WTC11 (cell line): ENCODE results near the gene PPP1R16B. TPM values are rescaled to one million over a fixed set of nuclear protein-coding genes. Genes with fewer than 3 reads are reported as not detected.

ENCODE experiments used
- ATAC-seq: fragments of 200-7000 bp; cut with Tn5 transposase; 2 replicates; pipeline ENCODE4 v1.10.0; 2021; ENCODE audit warnings: mild to moderate bottlenecking, moderate library complexity
- CTCF ChIA-PET: fragments of 300-600 bp; sonication (Branson Sonifier 250); formaldehyde crosslinking; loops from one replicate; lab custom pipeline; 2021; ENCODE audit warnings: antibody characterized with exemption; lab: Charles Lee
- POLR2A ChIA-PET: fragments of 350-600 bp; sonication (Branson Sonifier 250); formaldehyde crosslinking; loops from one replicate; lab custom pipeline; 2021; ENCODE audit warnings: antibody characterized with exemption; lab: Charles Lee
- DNase-seq: peaks from one replicate; pipeline ENCODE4 v3.0.0; 2021; ENCODE audit warnings: low spot score
- H3K27ac Mint-ChIP-seq: 2 replicates; pipeline ENCODE4 v1.8.0; 2021; ENCODE audit warnings: mixed read lengths
- H3K27me3 Mint-ChIP-seq: 2 replicates; pipeline ENCODE4 v1.8.0; 2021; ENCODE audit warnings: low read depth, mild to moderate bottlenecking, moderate library complexity, mixed read lengths
- H3K36me3 Mint-ChIP-seq: 2 replicates; pipeline ENCODE4 v1.8.0; 2021; ENCODE audit warnings: mixed read lengths
- H3K4me1 Mint-ChIP-seq: 2 replicates; pipeline ENCODE4 v1.8.0; 2022; ENCODE audit warnings: mixed read lengths
- H3K4me3 Mint-ChIP-seq: 2 replicates; pipeline ENCODE4 v1.8.0; 2021; ENCODE audit warnings: mild to moderate bottlenecking, moderate library complexity, mixed read lengths
- H3K9me3 Mint-ChIP-seq: 2 replicates; pipeline ENCODE4 v1.8.0; 2021; ENCODE audit warnings: mixed read lengths
- CDX4 ChIP-seq: fragments of 250-450 bp; sonication (Bioruptor Pico); IDR thresholded peaks from 2 replicates; pipeline ENCODE4 v1.9.0; 2021; ENCODE audit warnings: moderate library complexity, mild to moderate bottlenecking, inconsistent platforms, borderline replicate concordance
- ELF4 ChIP-seq: sonication (generic); formaldehyde crosslinking; IDR thresholded peaks from 2 replicates; pipeline ENCODE4 v1.8.1; 2022; ENCODE audit warnings: low read depth, mild to moderate bottlenecking, moderate library complexity, missing genetic modification reagents
- ESRRA ChIP-seq: sonication (generic); formaldehyde crosslinking; IDR thresholded peaks from 2 replicates; pipeline ENCODE4 v1.8.1; 2022; ENCODE audit warnings: mild to moderate bottlenecking, missing genetic modification reagents, borderline replicate concordance
- ETV6 ChIP-seq: sonication (generic); formaldehyde crosslinking; IDR thresholded peaks from 2 replicates; pipeline ENCODE4 v1.8.1; 2022; ENCODE audit warnings: mild to moderate bottlenecking, missing genetic modification reagents
- FOXP4 ChIP-seq: sonication (generic); formaldehyde crosslinking; IDR thresholded peaks from 2 replicates; pipeline ENCODE4 v1.8.0; 2022; ENCODE audit warnings: mild to moderate bottlenecking, missing genetic modification reagents
- NFATC4 ChIP-seq: fragments of 250-450 bp; sonication (Bioruptor Pico); IDR thresholded peaks from 2 replicates; pipeline ENCODE4 v1.9.0; 2021; ENCODE audit warnings: mild to moderate bottlenecking
- PRRX2 ChIP-seq: fragments of 250-450 bp; sonication (Bioruptor Pico); IDR thresholded peaks from 2 replicates; pipeline ENCODE4 v1.8.0; 2021; ENCODE audit warnings: mild to moderate bottlenecking
- RORB ChIP-seq: fragments of 250-450 bp; sonication (Bioruptor Pico); IDR thresholded peaks from 2 replicates; pipeline ENCODE4 v1.9.0; 2021; ENCODE audit warnings: mild to moderate bottlenecking
- SMAD3 ChIP-seq: sonication (generic); formaldehyde crosslinking; IDR thresholded peaks from 2 replicates; pipeline ENCODE4 v1.8.0; 2022; ENCODE audit warnings: missing genetic modification reagents, mild to moderate bottlenecking, borderline replicate concordance
- SOX15 ChIP-seq: fragments of 250-450 bp; sonication (Bioruptor Pico); IDR thresholded peaks from 2 replicates; pipeline ENCODE4 v1.9.0; 2021; ENCODE audit warnings: mild to moderate bottlenecking
- STAT6 ChIP-seq: sonication (generic); formaldehyde crosslinking; conservative IDR thresholded peaks from 2 replicates; pipeline ENCODE4 v1.8.1; 2023; ENCODE audit warnings: mild to moderate bottlenecking, low read depth, missing genetic modification reagents, moderate library complexity
- ZNF121 ChIP-seq: sonication (generic); formaldehyde crosslinking; IDR thresholded peaks from 2 replicates; pipeline ENCODE4 v1.8.0; 2023; ENCODE audit warnings: missing genetic modification reagents
- ZNF138 ChIP-seq: sonication (generic); formaldehyde crosslinking; conservative IDR thresholded peaks from 2 replicates; pipeline ENCODE4 v1.8.1; 2022; ENCODE audit warnings: mild to moderate bottlenecking, moderate library complexity, missing genetic modification reagents
- ZNF219 ChIP-seq: sonication (generic); formaldehyde crosslinking; IDR thresholded peaks from 2 replicates; pipeline ENCODE4 v1.8.0; 2023; ENCODE audit warnings: missing genetic modification reagents, mild to moderate bottlenecking, borderline replicate concordance
- ZNF317 ChIP-seq: sonication (generic); formaldehyde crosslinking; IDR thresholded peaks from 2 replicates; pipeline ENCODE4 v1.8.1; 2023; ENCODE audit warnings: low read depth, mild to moderate bottlenecking, moderate library complexity, missing genetic modification reagents, borderline replicate concordance
- ZNF423 ChIP-seq: fragments of 250-450 bp; sonication (Bioruptor Pico); IDR thresholded peaks from 2 replicates; pipeline ENCODE4 v2.1.2; 2022; ENCODE audit warnings: mild to moderate bottlenecking, moderate library complexity
- total RNA-seq: library from RNA; stranded (reverse); gene quantifications from 3 replicates; pipeline ENCODE4 v1.2.3, GENCODE V29; 2021
- TF ChIP-seq, protein P1 (sequence below): sonication (generic); formaldehyde crosslinking; IDR thresholded peaks from 2 replicates; pipeline ENCODE4 v1.8.0; 2022; ENCODE audit warnings: missing genetic modification reagents
- TF ChIP-seq, protein P2 (sequence below): sonication (generic); formaldehyde crosslinking; IDR thresholded peaks from 2 replicates; pipeline ENCODE4 v1.8.1; 2023; ENCODE audit warnings: mild to moderate bottlenecking, missing genetic modification reagents
- TF ChIP-seq, protein P3 (sequence below): sonication (generic); formaldehyde crosslinking; IDR thresholded peaks from 2 replicates; pipeline ENCODE4 v1.8.1; 2022; ENCODE audit warnings: missing genetic modification reagents, borderline replicate concordance
- TF ChIP-seq, protein P4 (sequence below): fragments of 250-450 bp; sonication (Bioruptor Pico); conservative IDR thresholded peaks from 2 replicates; pipeline ENCODE4 v1.9.0; 2021; ENCODE audit warnings: mild to moderate bottlenecking

Gene PPP1R16B
- total RNA-seq, 1 experiment from 2014 or later: 12.0 TPM

DNA sequence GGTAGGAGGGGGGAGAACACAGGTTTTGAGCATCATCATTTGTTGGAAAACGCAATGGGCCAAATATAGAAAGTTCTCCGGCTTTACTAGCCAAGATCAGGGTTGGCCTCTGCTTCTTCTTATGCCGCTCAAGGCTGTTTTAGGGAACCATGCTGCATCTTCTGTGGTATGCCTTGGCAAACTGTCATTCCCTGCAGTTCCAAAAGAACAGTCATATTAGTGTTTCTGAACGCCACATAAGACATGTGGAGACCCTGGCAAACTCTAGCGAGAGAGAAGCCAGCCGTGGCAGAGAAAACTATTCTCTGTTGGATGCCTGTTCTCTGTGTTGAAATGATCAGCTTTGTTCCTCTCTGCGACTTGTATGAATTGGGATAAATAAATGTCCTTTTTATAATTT lies 46.4 kb upstream of the PPP1R16B start:
- DNase-seq (no peak), ATAC-seq (no peak)
- no peaks in the 10 kb centered on the region for H3K9me3 Mint-ChIP-seq
- H3K4me3 Mint-ChIP-seq: no peak overlapping the region
- ChIA-PET CTCF (no interaction called here), POLR2A (no interaction called here)
- H3K27me3 Mint-ChIP-seq: no peaks in the 10 kb centered on the region
- no peak overlapping the region for H3K27ac Mint-ChIP-seq
- peaks cover 63% of the 10 kb centered on the region for H3K36me3 Mint-ChIP-seq
- no peak for TF ChIP-seq PRRX2 (CRISPR knock-in tag)
- TF ChIP-seq, protein P1, sequence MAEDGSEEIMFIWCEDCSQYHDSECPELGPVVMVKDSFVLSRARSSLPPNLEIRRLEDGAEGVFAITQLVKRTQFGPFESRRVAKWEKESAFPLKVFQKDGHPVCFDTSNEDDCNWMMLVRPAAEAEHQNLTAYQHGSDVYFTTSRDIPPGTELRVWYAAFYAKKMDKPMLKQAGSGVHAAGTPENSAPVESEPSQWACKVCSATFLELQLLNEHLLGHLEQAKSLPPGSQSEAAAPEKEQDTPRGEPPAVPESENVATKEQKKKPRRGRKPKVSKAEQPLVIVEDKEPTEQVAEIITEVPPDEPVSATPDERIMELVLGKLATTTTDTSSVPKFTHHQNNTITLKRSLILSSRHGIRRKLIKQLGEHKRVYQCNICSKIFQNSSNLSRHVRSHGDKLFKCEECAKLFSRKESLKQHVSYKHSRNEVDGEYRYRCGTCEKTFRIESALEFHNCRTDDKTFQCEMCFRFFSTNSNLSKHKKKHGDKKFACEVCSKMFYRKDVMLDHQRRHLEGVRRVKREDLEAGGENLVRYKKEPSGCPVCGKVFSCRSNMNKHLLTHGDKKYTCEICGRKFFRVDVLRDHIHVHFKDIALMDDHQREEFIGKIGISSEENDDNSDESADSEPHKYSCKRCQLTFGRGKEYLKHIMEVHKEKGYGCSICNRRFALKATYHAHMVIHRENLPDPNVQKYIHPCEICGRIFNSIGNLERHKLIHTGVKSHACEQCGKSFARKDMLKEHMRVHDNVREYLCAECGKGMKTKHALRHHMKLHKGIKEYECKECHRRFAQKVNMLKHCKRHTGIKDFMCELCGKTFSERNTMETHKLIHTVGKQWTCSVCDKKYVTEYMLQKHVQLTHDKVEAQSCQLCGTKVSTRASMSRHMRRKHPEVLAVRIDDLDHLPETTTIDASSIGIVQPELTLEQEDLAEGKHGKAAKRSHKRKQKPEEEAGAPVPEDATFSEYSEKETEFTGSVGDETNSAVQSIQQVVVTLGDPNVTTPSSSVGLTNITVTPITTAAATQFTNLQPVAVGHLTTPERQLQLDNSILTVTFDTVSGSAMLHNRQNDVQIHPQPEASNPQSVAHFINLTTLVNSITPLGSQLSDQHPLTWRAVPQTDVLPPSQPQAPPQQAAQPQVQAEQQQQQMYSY (CRISPR knock-in tag): no peak
- TF ChIP-seq, protein P2, sequence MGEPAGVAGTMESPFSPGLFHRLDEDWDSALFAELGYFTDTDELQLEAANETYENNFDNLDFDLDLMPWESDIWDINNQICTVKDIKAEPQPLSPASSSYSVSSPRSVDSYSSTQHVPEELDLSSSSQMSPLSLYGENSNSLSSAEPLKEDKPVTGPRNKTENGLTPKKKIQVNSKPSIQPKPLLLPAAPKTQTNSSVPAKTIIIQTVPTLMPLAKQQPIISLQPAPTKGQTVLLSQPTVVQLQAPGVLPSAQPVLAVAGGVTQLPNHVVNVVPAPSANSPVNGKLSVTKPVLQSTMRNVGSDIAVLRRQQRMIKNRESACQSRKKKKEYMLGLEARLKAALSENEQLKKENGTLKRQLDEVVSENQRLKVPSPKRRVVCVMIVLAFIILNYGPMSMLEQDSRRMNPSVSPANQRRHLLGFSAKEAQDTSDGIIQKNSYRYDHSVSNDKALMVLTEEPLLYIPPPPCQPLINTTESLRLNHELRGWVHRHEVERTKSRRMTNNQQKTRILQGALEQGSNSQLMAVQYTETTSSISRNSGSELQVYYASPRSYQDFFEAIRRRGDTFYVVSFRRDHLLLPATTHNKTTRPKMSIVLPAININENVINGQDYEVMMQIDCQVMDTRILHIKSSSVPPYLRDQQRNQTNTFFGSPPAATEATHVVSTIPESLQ (CRISPR knock-in tag): no peak
- TF ChIP-seq ZNF317 (CRISPR knock-in tag): no peak
- TF ChIP-seq ZNF423 (CRISPR knock-in tag): no peak
- TF ChIP-seq ELF4: no peak
- TF ChIP-seq, protein P3, sequence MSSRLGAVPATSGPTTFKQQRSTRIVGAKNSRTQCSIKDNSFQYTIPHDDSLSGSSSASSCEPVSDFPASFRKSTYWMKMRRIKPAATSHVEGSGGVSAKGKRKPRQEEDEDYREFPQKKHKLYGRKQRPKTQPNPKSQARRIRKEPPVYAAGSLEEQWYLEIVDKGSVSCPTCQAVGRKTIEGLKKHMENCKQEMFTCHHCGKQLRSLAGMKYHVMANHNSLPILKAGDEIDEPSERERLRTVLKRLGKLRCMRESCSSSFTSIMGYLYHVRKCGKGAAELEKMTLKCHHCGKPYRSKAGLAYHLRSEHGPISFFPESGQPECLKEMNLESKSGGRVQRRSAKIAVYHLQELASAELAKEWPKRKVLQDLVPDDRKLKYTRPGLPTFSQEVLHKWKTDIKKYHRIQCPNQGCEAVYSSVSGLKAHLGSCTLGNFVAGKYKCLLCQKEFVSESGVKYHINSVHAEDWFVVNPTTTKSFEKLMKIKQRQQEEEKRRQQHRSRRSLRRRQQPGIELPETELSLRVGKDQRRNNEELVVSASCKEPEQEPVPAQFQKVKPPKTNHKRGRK: no peak
- TF ChIP-seq NFATC4 (CRISPR knock-in tag): no peak
- TF ChIP-seq SMAD3 (CRISPR knock-in tag): no peak
- no peak for TF ChIP-seq FOXP4 (CRISPR knock-in tag)
- H3K4me1 Mint-ChIP-seq: no peaks in the 10 kb centered on the region

- Mint-ChIP-seq H3K4me1 (0 out of 2 replicates have a peak, but pooled peaks cover 3% of the 10 kb centered on the region), H3K4me3 (no peak overlapping the region), H3K27ac (no peak overlapping the region), H3K9me3 (no peaks in the 10 kb centered on the region), H3K36me3 (peaks cover 53% of the 10 kb centered on the region), H3K27me3 (no peaks in the 10 kb centered on the region)
- TF ChIP-seq STAT6 (no peak), ZNF219 (no peak), SOX15 (CRISPR knock-in tag) (no peak), CDX4 (CRISPR knock-in tag) (no peak), ZNF138 (CRISPR knock-in tag) (no peak), ESRRA (CRISPR knock-in tag) (no peak), ZNF121 (CRISPR knock-in tag) (no peak), ETV6 (no peak), RORB (CRISPR knock-in tag) (no peak)
- TF ChIP-seq, protein P4, sequence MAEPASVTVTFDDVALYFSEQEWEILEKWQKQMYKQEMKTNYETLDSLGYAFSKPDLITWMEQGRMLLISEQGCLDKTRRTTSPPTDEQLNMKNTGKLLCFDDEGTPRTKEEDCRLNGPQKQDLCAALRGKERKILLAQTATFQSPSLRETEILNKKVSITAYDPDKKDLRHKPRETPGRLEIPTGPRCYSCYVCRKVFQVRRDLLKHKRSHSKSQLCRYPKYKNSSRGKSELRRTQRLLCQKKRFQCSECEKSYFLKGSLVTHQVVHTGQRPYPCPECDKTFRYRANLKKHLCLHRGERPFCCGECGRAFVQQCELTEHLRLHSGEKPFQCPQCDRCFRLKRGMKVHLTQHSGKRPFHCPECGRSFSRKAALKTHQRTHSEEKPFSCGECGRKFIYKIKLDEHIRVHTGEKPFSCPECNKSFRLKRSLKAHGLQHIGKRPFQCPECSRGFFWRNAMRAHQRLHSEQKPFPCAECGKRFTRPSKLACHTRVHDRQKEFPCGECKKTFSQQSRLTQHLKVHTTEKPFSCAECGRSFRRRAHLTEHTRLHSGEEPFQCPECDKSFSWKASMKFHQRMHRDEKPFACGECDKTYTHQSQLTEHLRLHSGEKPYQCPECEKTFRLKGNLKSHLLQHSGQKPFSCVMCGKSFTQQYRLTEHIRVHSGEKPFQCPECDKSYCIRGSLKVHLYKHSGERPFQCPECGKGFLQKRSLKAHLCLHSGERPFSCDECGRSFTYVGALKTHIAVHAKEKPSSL (CRISPR knock-in tag): no peak
- no peak for DNase-seq
- ChIA-PET POLR2A (no interaction called here), CTCF (interaction anchor here (0.9 kb wide), 1 partner anchor 37 kb away, joined by 3 read pairs; no protein-coding TSS in a partner anchor)
- ATAC-seq: no peak
Measured at GRCh38 chr20:38760978-38761377, 44.5 kb upstream of the PPP1R16B start.
